HPDE6-E6E7 (cell line): Measurements from ENCODE around the gene TRABD.
A peak's percentile ranks its signal among the peaks of the same experiment; 100 is the strongest.

ENCODE experiments used
- DNase-seq: peaks from one replicate; pipeline ENCODE4 v3.0.0; 2011; ENCODE audit warnings: missing footprints; ENCODE audit errors: extremely low spot score

Gene TRABD

DNA sequence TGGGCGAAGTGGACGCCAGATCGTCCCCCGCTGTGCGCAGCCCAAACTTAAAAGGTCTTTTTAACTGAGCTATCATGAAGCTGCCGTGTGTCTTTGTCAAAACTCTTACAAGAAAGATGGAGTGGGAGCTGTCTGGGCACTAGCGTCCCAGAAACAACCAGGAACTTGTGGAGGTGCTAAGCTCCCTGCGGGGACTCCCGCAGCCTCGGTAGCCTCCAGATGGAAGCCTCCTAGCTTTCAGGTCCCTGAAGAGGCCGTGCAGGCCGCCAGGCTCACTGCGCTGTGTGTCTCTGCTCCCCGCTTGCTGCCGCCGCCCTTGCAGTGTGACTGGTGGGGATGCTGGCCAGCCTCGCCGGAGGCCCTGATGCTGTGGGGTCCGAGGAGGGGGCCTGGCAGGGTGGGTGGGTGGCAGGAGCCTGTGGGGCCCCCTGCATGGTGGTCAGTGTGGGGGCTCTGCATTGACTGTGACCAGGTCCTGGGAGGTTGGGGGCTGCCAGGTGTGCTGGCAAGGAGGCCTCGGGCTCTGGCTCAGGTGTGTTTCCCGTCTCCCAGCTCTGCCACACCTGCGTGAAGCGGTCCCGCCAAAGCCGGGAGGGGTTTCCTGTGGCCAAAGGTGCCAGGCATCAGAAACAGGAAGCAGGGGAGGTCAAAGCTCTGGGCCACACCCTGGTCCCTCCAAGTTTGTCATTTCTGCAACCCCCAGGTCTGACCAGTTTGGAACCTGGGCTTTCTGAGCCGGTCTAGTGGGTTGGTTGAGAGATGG, 1.2 kb downstream of the TRABD start:
- no peak for DNase-seq

GRCh38 chr22:50188356-50188755, 2.6 kb downstream of the TRABD start:
- DNase-seq: no peak

- DNase-seq: no peak
Measured at GRCh38 chr22:50189184-50189848, 3.6 kb downstream of the TRABD start.

- DNase-seq: no peak
Measured at GRCh38 chr22:50189849-50190181, 4.1 kb downstream of the TRABD start.

DNA sequence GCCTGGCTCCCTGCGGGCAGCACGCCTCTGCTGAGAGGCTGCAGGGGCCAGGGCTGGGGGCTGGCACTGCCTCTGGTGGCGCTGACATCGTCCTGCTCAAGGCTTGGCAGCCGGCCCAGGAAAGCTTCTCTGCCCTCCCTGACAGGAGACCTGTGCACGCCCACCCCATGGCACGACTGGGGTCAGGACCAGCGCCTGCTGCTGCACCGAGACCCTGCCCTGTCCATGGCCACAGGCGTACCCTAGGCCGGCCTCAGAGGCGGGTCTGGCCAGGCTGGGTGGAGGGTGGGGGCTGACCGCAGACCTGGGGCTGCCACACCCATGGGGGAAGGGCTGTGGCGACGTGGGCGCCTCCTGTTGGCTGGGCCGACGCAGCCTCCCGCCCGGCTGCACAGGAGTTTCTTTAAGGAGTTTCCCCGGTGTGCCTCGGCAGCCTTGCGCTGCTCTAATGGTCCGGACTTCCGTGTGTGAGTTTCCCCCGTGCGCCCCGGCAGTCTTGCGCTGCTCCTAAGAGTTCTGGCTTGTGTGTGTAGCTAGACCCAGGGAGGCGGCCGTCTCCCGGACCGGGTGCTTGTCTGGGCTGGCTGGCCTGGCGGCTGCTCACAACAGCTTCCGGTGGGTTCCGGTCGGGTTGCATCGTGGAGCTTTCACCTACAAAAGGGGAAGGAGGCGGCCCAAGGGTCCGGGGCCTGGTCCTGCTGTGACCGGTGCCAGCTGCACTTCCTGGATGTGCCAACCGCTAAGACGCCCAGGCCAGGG, 4.6 kb downstream of the TRABD start:
- DNase-seq: peak; percentile 50

GRCh38 chr22:50190941-50191741, 5.4 kb downstream of the TRABD start:
- no peak for DNase-seq

GRCh38 chr22:50192436-50193204, 6.9 kb downstream of the TRABD start:
- no peak for DNase-seq

- no peak for DNase-seq
Measured at GRCh38 chr22:50193621-50194020, 7.9 kb downstream of the TRABD start.

GRCh38 chr22:50194037-50194805, 8.5 kb downstream of the TRABD start:
- no peak for DNase-seq

GRCh38 chr22:50196256-50196655, 10.5 kb downstream of the TRABD start:
- no peak for DNase-seq

GRCh38 chr22:50197000-50197800, 11.5 kb downstream of the TRABD start:
- DNase-seq: no peak

GRCh38 chr22:50197856-50198623, 12.3 kb downstream of the TRABD start:
- no peak for DNase-seq

GRCh38 chr22:50198624-50199017, 12.9 kb downstream of the TRABD start:
- DNase-seq: no peak

DNA sequence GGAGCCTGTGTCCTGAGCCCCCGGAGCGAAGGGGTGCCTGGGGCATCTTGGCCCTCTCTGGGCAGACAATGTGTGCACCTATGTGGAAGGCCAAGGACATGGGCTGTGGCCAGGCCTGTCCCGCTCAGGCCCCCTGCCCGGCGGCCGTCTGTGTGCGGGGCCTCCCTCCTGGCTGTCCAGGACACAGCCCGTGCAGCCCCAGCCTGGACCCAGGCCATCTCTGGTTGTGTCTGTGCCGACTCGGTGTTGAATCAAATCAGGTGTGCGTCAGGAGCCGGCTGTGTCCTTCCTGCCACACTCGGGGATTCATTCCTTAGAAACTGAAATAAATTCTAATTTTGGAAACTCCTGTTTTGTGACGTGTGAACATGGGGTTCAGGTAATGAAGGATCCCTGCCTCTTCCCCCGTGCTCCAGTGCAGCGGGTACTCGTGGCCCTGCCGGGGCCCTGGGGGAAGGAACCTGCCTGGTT, 13.6 kb downstream of the TRABD start:
- DNase-seq: no peak

DNA sequence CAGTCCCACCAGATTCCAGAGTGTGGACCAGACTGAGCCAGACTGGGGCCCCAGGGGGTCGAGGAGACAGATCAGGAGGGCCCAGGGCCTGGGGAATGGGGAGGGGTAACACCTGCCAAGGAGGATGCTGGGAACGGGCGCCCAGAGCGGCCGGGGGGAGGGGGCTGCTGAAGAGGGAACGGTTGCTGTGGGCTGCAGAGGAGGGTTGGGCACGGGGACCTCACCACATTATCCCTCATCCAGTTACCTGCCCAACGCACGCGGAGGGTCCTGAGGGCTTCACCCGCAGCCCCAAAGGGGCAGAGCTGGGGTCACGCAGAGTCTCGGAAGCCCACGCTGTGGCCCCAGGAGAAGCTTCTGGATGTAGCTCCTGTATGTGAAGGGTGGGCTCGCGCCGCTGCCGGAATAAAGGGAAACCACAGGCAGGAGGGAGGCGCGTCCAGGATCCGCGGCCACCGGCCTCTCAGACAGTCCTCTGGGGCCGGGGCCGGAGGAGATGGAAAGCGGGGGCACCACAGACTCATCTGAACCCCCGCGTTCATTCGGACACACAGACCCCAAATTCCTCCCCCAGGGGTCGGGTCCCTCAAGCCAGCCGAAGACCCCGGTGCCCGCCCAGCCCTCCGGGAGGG, 14.2 kb downstream of the TRABD start:
- DNase-seq: no peak

- peak; percentile 96 for DNase-seq
Measured at GRCh38 chr22:50200461-50201190, 14.9 kb downstream of the TRABD start, which contains the start of gene SELENOO. Gene SELENOO (plus strand): TSS chr22:50201011. CDS start chr22:50201037, 26 bp downstream.
